ENCODE results near the gene RNF149.
"Not testable (repeated sequence)": the region's sequence is repeated elsewhere in the genome, so short reads cannot be mapped to it uniquely, and the experiment has no call there.

RNF149 gene, protein sequence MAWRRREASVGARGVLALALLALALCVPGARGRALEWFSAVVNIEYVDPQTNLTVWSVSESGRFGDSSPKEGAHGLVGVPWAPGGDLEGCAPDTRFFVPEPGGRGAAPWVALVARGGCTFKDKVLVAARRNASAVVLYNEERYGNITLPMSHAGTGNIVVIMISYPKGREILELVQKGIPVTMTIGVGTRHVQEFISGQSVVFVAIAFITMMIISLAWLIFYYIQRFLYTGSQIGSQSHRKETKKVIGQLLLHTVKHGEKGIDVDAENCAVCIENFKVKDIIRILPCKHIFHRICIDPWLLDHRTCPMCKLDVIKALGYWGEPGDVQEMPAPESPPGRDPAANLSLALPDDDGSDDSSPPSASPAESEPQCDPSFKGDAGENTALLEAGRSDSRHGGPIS

DNA sequence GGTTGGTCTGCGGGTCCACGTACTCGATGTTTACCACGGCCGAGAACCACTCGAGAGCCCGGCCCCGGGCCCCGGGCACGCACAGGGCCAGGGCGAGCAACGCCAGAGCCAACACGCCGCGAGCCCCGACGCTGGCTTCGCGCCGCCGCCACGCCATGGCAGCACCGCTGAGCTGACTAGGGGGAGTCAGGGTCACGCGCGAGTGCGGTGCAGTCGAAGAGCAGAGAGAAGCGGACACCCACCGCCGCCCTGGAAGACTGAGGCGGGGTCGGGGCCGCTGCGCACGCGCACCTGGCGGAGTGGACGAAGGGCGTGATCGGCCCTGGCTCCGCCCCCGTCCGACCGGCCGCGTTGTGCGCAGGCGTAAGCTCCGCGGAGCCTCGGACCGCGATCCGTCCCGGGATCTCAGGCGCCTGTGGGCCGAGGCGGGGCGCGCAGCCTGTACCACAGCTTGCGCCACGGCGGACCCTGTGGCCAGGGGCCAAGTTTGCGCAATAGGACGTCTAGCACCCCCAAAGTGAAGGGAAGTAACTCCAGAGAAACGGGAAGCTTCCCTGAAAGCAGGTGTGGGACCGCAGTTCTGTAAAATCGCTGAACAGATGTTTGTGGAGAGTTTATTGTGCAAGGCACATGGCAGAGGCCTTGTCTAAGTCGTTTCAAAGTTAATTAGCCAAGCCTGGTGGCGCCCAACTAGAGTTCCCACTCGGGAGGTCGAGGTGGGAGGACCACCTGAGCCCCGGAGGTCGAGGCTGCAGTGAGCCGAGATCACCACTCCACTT, at the start of gene RNF149:
RNF149 (minus strand) TSS at position 270 of the 779 bp plus-strand sequence; CDS start at position 157, 113 bp downstream.
- DNase-seq (ENCODE audit: low read depth, low spot score): peak; percentile 83

DNA sequence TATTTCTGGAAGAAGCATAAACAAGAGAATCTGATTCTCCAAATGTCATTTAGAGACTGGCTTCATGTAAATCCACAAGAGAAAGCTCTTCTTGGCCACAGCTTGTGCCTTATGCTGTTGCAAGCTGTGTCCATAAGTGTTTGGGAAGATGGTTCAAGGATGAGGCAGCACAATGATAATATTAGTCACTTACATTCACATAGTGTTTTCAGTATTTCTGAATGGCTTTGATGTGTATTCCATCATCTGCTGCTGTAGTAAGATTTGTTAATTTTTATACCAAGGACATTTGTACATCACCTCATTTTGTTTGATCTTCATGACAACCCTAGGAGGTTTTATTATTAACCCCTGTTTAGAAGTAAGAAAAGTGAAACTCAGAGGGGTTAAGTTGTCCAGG, 48.9 kb upstream of the RNF149 start:
- DNase-seq (ENCODE audit: low read depth, low spot score): no peak

DNA sequence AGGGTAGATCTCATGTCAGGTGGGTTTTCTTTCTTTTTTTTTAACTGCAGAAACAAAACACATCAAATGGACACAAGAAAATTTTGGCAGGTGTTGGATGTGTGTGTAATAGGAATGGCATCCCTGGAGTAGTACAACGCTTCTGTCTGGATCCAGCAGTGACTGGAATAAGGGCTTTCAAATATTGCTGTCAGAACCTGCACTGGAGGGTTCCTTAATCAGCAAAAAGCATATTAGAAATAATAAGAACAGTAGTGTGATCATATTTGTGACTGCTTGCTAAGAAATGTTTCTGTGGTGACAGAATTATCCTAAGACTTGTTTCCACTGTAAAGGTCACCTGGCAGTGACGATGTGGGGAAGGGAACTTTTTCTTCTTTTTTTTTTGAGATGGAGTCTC, 48.0 kb upstream of the RNF149 start:
- DNase-seq (ENCODE audit: low read depth, low spot score): no peak

DNA sequence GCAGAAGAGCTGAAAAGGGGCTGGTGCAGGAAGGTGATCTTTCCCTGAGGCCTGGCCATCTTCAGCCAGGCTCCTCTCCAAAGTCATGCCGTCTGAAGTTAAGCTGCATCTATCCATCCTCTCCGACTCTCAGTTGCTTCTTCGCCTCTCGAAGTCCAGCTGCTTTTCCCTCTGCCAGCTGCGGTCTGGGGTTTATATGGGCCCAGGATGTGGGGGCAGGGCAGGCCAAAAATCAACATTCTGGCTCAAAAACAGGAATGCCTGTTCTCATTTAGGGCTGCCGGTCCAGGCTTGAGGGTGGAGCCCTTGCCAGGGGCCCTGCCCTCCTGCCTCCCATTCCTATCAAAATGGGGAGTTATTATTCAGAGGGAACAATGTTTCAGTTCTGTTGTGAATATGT, 47.6 kb upstream of the RNF149 start:
- no peak for DNase-seq (ENCODE audit: low read depth, low spot score)

DNA sequence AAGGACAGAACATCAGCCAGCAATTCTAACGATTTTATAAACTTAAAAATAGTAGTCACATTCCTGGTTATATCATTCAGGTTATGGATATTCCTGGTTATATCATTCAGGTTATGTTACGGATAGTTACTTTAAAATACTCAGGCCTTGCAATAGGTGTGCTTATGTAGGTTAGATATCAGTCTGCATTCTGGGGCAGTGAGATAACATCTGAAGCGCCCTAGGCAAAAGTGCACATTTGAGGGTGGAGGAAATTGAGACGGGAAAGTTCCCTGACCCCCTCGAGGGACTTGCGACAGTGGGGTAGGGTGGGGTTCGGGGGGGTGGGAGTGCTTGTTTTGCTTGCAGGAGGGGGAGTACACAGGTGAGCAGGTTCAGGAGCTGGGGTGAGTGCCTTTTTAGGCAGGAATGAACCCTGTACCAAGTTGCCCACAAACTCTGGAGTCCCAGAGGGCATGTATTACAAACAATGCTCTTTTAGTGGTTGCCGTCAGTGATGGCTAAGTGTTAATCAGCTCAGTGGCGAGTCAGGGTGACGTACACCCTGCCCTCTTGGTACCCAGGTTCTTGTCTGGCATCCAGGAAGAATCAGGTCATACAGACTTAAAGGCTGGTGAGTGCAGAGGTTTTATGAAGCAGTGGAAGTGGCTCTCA, 47.0 kb upstream of the RNF149 start:
- DNase-seq (ENCODE audit: low read depth, low spot score): no peak

DNA sequence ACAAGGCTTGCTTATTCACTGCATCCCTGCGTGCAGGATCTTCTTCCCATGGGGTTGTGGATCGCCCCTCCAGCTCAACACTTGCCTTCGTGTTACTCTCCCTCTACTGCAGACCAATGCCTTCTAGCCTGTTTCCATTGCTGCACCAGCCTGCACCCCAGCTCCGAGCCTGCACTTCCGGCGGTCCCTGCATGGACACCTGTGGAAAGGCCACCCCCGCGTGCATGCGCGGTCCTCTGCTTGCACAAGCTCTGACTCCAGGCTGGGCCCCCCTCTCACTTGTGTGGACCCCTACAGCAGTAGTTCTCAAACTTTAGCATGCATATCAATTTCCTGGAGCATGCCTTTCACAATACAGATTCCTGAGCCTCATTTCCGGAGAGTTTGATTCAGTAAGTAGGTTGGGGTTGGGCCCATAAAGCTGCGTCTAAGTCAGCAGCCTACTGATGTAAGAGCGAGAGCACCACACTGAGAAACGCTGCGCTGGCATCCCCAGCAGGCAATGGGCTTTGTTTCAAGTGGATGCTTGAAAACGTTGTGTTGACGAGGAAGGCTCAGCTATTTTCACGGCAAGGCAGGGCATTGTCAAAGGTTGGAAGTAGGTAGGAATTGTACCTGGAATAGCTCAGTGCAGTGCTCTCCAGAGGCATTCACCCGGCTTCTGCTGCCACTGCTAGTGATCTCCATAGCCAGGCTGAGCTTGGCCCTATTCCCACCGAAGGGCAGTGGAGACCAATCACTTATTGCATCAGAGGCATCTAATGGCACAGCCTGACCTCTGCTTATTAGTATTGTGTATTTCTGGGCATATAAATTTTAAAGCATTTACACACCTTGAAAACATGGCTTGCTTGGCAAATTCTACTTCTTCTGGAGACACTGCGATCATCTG, 46.2 kb upstream of the RNF149 start:
- no peak for DNase-seq (ENCODE audit: low read depth, low spot score)

DNA sequence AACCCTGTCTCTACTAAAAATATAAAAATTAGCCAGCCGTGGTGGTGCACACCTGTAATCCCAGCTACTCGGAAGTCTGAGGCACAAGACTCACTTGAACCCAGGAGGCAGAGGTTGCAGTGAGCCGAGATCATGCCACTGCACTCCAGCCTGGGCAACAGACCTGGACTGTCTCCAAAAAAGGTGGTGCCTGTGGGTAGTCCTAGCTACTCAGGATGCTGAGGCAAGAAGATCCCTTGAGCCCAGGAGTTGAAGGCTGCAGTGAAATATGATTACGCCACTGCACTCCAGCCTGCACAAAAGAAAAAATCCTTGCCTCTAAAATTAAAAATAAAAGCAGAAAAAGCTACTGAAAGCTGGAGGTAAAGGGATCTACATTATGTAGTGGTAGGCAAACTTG, 44.1 kb upstream of the RNF149 start:
- DNase-seq (ENCODE audit: low read depth, low spot score): not testable (repeated sequence)

DNA sequence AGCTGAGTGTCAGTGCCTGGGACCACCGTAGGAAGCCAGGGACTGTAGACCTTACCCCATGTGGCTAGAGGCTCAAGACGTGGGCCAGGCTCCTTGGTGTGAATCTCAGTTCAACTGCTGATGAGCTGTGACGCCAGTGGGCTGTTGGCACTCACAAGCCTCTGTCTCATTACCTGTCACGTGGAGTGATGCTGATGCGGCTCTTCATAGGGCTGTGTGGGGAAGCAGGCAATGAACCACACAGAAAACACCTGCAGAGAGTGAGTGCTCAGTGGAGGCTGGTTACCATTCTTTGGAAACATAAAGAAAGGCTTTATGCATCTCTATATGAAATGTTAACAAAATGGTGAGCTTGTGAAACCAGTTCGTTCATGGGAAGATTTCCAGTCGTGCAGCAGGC, 42.7 kb upstream of the RNF149 start:
- no peak for DNase-seq (ENCODE audit: low read depth, low spot score)

DNA sequence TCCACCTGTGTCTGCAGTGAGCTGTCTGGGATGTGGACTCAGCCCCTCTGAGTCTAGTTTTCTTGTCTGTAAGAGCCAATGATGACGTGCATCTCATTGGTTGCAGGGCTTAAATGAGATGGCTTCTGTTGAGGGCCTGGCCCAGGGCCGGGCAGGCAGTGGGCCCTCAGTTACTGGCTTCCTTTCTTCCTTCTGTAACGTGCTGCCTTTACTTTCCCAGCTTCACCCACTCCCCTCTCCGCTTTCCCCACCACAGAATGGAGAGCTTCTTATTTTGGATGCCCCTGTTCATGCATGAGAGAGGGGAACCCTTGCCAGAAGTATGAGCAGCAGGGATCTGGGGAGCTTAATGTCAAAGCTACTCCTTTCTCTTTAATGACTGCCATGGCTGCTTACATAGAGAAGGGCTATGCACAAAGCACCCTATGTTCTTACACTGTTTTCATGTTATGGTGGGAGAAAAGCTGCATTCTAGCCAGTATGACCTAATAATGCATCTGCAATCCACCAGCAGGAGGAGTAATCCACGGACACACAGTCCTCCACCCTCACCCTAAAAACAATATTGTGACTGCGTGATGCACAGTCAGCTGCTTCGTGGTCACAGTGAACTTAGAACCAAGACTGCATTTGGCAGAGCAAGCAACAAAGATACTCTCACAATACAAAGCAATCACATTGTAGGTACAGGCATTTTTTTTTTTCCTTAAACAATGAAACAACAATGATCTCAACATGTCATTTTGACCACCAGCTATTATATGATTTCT, 41.6 kb upstream of the RNF149 start:
- DNase-seq (ENCODE audit: low read depth, low spot score): no peak

DNA sequence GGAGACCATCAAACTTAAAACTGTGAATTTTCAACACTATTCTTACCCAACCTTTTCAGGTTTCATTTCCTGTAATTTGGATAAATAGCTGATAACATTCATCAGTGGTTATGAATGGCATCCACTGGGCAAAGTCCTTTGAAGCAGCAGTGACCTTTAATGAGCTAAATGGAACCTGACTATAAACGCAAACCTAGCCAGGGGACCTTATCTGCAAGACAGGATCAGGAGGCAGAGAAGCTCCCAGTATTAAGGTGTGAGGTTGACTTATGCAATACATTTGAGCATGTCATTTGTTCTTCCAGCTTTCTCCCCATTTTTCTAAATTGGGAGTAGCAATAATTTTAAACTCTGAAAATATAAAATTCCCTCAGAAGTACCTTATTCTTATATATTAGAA, 40.4 kb upstream of the RNF149 start:
- no peak for DNase-seq (ENCODE audit: low read depth, low spot score)

DNA sequence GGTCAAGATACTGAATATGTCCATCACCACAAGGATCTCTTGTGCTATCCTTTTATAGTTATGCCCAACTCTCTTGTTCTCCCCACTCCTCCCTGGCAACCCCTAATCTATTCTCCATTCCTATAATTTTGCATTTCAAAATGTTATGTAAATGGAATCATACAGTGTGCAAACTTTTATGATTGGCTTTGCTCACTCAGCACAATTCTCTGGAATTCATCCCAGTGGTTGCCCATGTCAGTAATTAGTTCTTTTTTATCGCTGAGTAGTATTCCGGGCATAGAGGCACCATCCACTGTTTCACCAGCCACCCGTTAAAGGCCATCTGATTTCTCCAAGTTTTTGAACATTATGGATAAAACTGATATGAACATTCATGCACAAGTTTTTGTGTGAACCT, 38.4 kb upstream of the RNF149 start:
- no peak for DNase-seq (ENCODE audit: low read depth, low spot score)

DNA sequence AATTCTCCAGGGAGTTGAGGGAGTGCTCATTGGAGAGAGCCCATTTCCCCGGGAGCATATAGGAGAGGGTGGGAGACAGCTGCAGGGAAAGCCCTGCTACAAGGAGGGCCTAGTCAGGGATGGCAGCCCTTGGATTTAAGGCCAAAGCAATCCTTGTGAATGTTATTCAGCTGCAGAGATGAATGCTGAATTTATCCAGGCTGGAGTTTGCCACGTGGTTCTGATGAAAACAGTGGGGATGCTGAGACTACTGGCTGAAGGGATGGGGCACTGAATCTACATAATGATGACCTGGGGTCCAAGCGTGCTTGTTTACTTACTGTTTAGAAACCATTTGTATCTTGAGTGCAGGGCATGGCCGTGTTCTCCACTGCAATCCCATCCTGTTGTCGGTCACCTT, 35.6 kb upstream of the RNF149 start:
- no peak for DNase-seq (ENCODE audit: low read depth, low spot score)

DNA sequence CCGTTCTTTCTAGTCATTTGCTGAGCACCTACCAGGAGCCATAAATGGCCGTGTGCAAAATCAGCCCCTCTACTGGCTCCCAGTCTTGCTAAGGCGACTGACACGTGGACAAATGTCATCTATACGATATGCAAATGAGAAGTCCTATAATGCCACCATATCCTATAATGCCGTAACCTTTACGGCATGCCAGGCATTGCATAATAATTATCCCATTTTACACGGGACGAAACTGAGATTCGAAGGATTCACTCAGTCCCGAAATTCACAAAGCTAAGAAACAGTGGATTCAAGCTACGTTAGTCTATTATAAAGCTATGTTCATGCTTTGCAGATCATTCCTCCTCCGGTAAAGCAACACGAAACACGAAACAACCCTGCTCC, 34.1 kb upstream of the RNF149 start:
- no peak for DNase-seq (ENCODE audit: low read depth, low spot score)

DNA sequence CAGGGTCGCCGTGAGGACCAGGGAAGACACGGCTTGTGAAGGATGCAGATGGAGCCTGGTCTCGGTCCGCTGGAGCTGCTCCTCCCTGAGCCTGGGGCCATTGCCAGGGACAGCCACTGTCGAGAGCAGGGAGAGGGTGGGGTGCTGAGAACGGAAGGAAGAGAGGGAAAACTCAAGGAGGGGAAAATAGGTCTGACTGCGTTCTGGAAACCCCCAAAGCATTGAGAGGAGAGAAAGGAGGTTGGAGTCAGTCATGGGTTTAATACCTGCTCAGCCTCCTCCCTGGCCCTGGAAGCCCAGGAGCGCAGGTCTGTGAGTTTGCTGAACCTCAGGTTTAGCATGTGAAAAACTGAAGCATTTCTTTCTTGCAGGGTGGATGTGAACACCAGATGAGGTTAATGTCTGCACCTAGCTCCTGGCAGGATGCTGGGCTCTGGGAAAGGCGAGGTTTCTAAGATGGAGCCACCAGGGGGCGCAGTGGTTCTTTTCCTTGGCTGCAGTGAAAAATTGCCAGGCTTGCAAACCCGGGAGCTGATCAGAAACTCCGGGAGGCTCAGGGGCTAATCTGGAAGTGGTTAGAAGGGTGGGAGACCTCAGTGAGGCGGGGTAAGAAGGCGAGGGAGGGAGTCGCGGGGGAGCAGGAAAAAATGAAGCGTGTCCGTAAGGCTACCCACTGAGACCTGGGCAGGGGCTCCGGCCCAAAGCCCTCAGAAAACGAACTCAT, 33.6 kb upstream of the RNF149 start:
- DNase-seq (ENCODE audit: low read depth, low spot score): peak; percentile 38

DNA sequence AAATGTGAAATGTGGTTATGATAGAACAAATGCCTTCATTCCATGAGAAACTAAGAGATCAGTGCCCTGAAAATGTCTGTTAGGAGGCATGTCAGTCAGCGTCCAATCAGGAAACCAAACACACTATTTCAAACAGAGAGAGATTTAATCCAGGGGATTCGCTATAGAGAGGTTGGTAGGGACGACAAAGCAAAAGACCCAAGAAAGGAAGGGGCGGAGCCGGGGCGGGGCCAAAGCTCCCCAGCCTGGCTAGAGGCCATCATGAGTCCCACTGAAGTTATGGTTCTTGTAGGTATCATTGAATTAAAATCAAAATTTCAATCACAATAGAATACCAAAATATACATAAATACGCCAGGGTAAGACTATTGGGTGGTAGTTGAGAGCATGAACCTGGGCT, 32.9 kb upstream of the RNF149 start:
- DNase-seq (ENCODE audit: low read depth, low spot score): no peak

DNA sequence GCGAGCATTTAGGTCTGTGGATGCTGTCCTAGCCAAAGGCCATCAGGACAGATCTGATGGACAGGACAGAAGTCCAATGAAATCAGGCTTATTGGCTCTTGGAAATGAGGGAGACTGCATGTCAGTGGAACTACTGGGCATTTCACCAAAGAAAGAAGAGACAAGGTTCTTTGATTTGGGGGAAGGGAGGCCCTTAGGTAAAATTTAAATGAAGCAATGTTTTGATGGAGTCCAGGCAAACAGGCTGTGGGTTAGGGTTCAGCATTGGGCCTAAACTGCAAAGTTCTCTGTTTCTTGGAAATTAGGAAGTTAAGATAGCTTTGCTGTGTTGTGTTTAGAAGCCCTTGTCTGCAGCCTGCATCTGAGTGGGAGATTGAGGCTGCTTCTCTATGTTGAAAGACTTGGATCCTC, 31.6 kb upstream of the RNF149 start:
- DNase-seq (ENCODE audit: low read depth, low spot score): no peak

DNA sequence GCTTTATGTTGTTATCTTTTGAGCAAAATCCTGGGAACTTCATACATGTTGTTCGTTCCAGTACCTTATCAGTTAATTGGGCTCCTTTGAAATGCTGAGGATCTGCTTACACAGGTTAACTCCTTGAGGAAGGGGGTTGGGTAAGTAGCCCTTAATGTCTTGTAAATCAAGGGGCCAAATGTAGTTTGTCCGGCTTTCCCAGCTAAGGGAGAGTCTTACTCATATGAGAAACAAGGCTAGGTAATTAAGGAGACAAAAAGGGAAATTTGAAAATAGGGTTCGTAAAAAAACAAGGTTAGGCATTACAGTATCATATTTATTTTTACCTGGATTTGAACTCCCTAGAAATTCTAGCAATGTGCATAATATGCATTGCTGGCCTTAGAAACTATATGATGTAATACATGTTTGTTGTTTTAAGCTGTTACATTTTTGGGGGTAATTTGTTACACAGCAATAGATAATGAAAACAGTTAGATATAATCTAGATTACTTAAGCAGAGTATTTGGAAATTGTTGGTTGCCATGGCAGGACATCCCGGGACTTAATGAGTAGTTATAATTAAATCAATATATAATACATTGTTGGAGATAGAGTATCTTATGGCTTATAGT, 30.9 kb upstream of the RNF149 start:
- no peak for DNase-seq (ENCODE audit: low read depth, low spot score)

DNA sequence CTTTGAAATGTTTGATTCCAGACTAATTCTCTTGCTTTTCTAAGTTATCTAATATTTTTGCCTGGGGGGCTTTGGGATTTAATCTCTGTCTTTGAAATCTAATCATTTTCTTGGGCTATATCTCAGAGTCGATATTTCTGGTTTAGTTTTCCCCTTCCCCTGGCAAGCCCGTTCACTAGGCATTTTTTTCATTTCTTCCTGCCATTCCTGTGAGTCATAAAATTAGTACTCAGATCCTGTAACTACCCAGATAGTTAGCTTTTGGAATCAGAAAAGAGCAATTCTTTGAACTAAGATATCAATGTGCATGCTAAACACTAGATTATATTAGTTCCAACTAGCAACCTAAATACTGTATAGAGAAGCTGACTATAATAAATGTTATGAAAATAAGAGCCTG, 29.4 kb upstream of the RNF149 start:
- no peak for DNase-seq (ENCODE audit: low read depth, low spot score)

DNA sequence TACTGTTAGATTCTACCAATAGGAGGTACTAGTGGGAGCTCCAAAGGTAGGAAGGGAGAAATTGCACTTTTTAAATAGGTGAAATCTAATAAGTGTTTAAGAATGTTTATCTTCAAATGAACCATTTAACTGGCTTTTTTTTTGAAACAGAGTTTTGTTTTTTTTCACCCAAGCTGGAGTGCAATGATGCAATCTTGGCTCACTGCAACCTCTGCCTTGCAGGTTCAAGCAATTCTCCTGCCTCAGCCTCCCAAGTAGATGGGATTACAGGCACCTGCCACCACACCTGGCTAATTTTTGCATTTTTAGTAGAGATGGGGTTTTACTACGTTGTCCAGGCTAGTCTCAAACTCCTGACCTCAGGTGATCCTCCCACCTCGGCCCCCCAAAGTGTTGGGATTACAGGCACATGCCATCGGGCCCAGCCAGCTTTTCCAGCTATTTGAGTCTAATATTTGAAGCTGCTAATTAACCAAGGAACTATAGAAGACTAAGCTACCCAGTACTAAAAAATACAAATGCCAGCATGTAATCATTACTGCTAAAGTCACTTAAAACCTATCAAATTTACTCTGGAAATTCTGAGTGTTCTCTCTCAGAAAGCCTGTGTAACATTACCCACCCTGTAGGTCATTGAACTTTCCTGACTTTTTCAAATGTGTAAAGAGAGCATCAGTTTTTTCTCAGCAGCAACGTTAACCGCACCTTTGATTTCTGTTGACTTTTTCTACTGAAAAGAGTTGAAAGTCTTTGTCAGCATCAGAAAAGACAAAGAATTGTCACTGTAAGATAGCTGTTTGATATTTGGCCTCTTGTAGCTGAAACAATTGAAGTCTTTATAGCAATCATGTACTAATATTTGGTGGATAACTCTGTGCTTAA, 24.6 kb upstream of the RNF149 start:
- DNase-seq (ENCODE audit: low read depth, low spot score): no peak

All from activated CD4-positive, CD25-positive, alpha-beta regulatory T cell treated with anti-CD3 and anti-CD28 coated beads, Interleukin-2, amount 50 U/mL, for 16 hours (primary cell).